GM19372 (cell line): Measurements from ENCODE around the gene PSPN.
A peak's percentile ranks its signal among the peaks of the same experiment; 100 is the strongest.

ENCODE experiments used
- ATAC-seq: cut with Tn5 transposase; IDR thresholded peaks from one replicate; pipeline ENCODE4 v1.9.1; 2021; ENCODE audit warnings: mild to moderate bottlenecking, low read depth, moderate library complexity; ENCODE audit not compliant: unreplicated experiment

Gene PSPN, protein sequence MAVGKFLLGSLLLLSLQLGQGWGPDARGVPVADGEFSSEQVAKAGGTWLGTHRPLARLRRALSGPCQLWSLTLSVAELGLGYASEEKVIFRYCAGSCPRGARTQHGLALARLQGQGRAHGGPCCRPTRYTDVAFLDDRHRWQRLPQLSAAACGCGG

GRCh38 chr19:6375411-6376010, at the start of gene PSPN:
TSS of gene PSPN (minus strand) at chr19:6375933. CDS start at chr19:6375849, 84 bp downstream.
- ATAC-seq: no peak

DNA sequence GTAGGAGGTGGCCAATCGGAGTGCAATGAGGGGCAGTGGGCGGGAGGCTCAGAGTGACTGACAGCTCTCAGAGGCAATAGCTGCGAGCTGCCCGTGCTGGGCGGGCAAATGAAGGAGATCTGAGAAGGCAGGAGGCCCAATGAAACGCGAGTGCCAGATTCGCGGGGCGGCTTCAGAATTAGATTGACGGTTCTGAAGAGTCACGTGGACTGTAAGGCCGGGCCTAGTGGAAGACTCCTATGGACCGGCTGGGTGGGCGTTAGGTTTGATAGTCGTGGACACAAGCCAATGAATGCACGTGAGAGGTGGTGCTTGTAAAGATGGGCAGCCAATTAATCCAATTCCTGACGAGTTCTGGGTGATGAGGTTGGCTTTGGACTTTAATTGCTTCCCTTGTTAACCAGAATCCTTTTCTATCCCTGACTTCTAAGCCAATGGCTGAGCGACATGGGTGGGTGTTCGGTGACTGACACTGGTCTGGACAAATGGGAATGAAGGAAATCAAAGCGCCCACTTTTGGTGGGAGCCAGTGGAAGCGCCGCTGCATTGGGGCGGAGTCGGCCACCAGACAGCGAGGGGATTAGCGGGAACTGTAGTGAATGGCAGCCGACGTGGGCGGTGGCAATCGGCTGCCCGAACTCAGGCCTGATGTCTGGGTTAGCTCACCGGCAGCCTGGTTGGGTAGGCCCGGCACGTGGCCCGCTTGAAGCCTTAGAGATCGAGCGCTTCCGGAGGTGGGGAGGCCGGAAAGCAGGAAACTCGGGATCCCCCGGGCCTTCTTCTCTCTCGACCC, 49.4 kb upstream of the PSPN start:
- peak; percentile 82 for ATAC-seq

DNA sequence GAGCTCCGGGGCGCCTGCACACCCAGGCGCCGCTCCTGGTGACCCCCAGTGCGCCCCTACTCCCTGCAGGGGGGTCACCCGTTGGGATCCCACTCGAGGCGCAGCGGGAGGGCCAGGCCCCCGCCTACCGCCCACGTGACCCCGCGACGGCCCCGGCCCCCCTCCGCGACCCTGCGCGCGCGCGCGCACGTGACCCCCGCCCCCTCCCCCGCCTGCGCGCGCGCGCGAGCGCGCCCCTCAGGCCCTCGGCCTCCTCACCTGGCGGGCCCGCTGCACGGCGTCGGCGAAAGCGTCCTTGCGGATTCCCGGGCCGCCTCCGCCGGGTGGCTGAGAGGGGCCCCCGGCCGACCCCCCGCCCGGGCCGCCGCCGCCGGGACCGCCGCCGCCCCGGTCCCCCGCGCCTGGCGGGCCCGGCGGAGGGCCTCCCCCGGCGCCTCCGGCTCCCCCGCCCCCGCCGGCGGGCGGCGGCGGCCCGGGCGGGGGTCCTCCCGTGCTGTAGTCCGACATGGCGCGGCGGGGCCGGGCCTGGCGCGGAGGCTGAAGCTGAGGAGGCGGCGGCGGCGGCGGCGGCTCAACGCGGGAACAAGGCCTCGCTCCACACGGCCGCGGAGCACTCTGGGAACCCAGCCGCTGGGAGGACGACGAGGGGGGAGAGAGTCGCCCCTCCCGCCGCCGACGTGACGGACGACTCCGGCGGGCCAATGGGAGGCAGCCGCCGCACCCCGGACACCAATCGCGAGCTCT, 48.6 kb upstream of the PSPN start, which contains the start of gene KHSRP:
KHSRP (minus strand) TSS at position 617 of the 744 bp plus-strand sequence; CDS start at position 507, 110 bp downstream.
- no peak for ATAC-seq

DNA sequence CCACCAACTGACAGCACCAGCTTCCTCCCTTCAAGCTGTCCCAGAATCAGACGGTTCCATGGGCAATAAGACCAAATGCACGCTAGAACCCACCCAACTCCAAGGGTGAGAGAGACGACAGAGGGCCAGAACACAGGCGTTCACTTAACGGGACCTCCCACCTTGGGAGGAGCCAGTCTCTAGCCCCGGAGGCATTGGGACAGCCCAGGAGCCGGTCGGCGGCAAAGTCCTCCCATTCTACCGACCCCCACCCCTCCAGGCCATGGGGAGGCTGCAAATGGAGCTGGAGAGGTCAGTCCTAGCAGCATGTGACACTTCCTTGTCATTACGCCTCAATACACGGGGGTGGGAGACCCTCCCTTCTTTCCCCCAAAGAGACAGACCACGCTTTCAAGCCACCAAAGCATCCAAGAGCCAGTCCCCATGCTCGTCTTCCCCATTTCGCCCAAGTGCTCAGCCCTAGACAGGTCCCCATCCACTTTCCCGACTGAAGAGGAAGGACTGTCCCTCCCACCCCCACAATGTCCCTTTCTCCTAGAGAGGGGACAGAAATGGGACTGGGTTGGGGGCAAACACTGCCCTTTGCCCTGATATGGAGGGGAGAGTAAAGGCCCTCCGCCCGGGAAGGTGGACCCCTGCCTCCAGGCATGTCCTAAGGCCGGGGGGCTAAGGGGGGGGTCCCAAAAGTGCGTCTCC, 47.9 kb upstream of the PSPN start:
- ATAC-seq: no peak

GRCh38 chr19:6421075-6422014, 45.6 kb upstream of the PSPN start:
- no peak for ATAC-seq

GRCh38 chr19:6418562-6418932, 42.8 kb upstream of the PSPN start:
- ATAC-seq: no peak

GRCh38 chr19:6417713-6418561, 42.2 kb upstream of the PSPN start:
- no peak for ATAC-seq

GRCh38 chr19:6416658-6417405, 41.1 kb upstream of the PSPN start:
- no peak for ATAC-seq

- ATAC-seq: no peak
Measured at GRCh38 chr19:6415591-6416190, 40.0 kb upstream of the PSPN start.

DNA sequence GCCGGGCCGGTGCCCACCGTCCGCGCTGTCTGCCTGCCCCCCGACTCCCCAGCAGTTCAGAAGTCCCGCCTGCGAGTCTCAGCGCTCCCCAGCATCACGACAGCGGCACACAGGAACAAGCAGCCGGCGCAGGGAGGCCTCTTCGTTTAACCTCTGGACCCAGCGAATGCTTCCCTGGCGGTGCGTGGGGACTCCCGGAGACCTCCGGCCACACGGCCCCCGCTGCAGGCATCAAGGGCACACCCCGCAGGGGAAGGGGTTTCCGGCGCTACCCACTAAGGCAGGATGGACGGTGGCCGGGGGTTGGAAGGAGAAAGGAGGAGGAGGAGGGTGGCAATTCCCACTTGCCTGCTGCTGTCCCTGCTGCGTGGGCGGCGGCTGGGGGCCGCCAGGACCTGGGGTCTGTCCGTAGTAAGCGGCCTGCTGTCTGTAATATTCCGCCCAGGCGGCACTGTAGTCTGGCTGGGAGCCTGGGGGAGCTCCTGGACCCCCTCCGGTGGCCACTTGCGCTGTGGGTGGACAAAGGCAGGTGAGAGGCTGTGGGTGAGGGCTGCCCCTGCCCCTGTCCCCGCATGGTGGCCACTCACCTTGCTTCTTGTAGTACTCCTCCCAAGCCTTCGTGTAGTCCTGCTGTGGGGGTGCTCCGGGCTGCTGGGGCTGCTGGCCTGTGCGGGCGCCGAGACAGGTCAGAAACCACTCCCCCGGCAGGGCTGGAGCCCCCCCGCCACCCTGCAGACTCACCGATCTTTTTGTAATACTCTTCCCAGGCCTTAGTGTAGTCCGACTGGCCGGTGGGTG, 39.3 kb upstream of the PSPN start:
- no peak for ATAC-seq

- no peak for ATAC-seq
Measured at GRCh38 chr19:6413721-6414643, 38.2 kb upstream of the PSPN start.

DNA sequence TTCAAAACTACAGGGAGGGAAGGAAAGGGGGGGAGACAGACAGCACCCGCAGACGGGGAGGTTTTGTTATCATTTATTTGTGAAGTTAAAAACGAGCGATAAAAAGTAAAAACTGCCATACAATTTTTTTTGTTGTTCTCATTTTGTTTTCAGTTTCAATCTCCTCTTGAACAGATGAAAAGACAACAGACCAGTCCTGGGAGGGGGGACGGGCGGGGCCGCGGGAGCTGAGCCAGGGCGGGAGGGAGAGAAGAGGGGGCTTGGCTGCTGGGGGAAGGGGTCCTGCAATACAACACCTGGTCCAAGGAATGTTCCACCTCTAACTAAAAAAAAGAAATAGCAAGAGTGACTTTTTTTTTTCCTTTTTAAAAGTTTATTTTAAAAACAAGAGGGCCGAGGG, 37.6 kb upstream of the PSPN start:
- no peak for ATAC-seq

DNA sequence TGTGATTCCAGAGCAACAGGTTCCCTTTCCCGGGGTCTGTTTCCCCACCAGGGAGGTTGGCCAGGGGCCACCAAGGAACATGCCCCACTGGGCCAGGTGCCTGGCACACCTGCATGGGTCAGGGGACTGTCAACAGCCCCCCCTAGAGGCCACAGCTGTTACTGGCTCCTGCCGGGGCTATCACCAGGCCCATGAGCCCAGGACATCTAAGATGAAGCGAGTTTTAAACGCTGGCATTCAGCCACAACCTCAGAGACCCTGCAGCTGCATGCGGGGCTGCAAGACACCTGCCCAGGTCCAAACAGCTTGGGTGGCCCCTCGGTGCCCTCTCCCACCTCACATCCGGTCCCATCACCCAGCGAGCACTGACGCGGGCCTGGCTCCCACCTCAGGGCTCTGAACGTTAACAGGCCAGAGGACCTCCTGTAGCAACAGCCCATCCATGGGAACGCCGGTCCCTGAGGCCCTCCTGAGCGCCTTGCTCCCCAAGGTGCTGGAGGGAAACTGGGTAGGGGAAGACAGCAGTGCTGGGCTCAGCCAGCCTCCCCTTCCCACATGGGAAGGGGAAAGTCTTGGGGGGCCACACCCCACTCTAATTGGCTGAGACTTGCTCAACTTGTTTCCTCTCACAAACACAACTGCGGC, 36.8 kb upstream of the PSPN start:
- no peak for ATAC-seq

DNA sequence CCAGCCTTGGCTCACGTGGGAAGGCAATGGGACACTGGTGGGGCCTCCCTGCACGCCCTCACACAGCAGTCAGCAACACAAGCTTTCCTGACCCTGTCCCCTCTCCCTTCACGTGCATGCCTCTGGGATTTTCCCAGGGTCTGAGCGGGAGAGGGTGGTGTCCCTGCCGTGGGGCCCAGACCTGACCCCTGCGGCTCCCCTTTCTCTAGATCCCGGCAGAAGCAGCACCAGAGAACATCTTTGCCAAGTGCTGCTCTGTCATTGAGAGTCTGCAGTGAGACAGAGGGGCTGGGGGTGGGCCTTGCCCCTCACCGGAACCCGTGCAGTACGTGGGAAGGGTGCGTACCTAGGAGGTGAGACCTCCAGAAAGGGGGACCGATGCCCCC, 36.3 kb upstream of the PSPN start:
- no peak for ATAC-seq

- ATAC-seq: no peak
Measured at GRCh38 chr19:6409346-6409745, 33.6 kb upstream of the PSPN start.
